Putamen (tissue), 1 donor: Measurements from ENCODE around the gene MISFA.
"Not testable (repeated sequence)": the region's sequence is repeated elsewhere in the genome, so short reads cannot be mapped to it uniquely, and the experiment has no call there.

Experiments
- DNase-seq: peaks from one replicate; pipeline ENCODE4 v3.0.0-alpha.2; 2016; ENCODE audit warnings: low spot score

The MISFA gene

GRCh38 chr11:18599739-18600230 lies at the start of gene MISFA:
MISFA (plus strand) TSS chr11:18599789; CDS start chr11:18599929, 140 bp downstream.
- DNase-seq, result no peak

GRCh38 chr11:18563090-18563730 lies 36.4 kb upstream of the MISFA start:
- DNase-seq, result no peak

GRCh38 chr11:18564149-18564548 lies 35.4 kb upstream of the MISFA start:
- no peak for DNase-seq

- no peak for DNase-seq
Measured at GRCh38 chr11:18566406-18566805, 33.2 kb upstream of the MISFA start.

GRCh38 chr11:18567081-18567480 lies 32.5 kb upstream of the MISFA start:
- DNase-seq, result no peak

- DNase-seq, result no peak
Measured at GRCh38 chr11:18575361-18575760, 24.2 kb upstream of the MISFA start.

GRCh38 chr11:18578975-18579598 lies 20.5 kb upstream of the MISFA start:
- DNase-seq, result no peak

GRCh38 chr11:18580113-18580766 lies 19.3 kb upstream of the MISFA start:
- DNase-seq, result no peak

- DNase-seq, result no peak
Measured at GRCh38 chr11:18581825-18582224, 17.8 kb upstream of the MISFA start.

GRCh38 chr11:18588297-18589252 lies 11.0 kb upstream of the MISFA start, which contains the start of gene UEVLD:
UEVLD (minus strand) TSS chr11:18588734; CDS start chr11:18588654, 80 bp downstream.
- DNase-seq, result peak; percentile 88

- DNase-seq, result peak; percentile 17
Measured at GRCh38 chr11:18590571-18590970, 9.0 kb upstream of the MISFA start.

- not testable (repeated sequence) for DNase-seq
Measured at GRCh38 chr11:18594088-18594487, 5.5 kb upstream of the MISFA start.

- no peak for DNase-seq
Measured at GRCh38 chr11:18594999-18595749, 4.4 kb upstream of the MISFA start.

GRCh38 chr11:18600915-18601569 lies 1.5 kb downstream of the MISFA start:
- no peak for DNase-seq

GRCh38 chr11:18608376-18608775 lies 8.8 kb downstream of the MISFA start:
- DNase-seq, result no peak

- DNase-seq, result no peak
Measured at GRCh38 chr11:18611196-18611595, 11.6 kb downstream of the MISFA start.

GRCh38 chr11:18612394-18612793 lies 12.8 kb downstream of the MISFA start:
- DNase-seq, result no peak

- DNase-seq, result no peak
Measured at GRCh38 chr11:18614667-18615066, 15.1 kb downstream of the MISFA start.

- DNase-seq, result peak; percentile 19
Measured at GRCh38 chr11:18615628-18616392, 16.2 kb downstream of the MISFA start.
